Stimulated activated CD4-positive, alpha-beta T cell treated with anti-CD3 and anti-CD28 coated beads, Interleukin-15, amount 100 ng/mL, for 1 hour (primary cell): Measurements from ENCODE around the gene IER5.

Experiments
- DNase-seq, 2 donors: peaks; one replicate each; pipeline ENCODE4 v3.0.0-alpha.2; 2020; ENCODE audit warnings: low read depth in 1 of 2, low spot score in 1 of 2

Gene IER5

DNA sequence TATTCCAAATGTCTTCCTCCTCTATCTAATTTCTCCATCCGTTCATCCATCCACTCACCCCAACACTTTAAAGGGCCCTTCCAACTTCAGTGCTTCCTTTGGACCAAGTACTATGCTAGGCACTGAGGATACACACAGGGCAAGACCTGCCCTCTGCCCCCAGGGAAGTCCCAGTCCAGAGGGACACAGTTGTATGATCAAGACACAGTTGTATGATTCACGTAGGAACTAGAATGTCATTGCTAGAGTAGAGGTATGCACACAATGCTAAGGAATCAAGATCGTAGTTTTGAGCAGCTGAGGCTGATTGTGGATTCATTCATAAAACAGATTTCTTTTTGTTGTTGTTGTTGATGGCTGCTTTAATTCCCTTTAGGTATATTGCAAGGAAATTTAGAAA lies 11.6 kb upstream of the IER5 start:
- DNase-seq: no peak

DNA sequence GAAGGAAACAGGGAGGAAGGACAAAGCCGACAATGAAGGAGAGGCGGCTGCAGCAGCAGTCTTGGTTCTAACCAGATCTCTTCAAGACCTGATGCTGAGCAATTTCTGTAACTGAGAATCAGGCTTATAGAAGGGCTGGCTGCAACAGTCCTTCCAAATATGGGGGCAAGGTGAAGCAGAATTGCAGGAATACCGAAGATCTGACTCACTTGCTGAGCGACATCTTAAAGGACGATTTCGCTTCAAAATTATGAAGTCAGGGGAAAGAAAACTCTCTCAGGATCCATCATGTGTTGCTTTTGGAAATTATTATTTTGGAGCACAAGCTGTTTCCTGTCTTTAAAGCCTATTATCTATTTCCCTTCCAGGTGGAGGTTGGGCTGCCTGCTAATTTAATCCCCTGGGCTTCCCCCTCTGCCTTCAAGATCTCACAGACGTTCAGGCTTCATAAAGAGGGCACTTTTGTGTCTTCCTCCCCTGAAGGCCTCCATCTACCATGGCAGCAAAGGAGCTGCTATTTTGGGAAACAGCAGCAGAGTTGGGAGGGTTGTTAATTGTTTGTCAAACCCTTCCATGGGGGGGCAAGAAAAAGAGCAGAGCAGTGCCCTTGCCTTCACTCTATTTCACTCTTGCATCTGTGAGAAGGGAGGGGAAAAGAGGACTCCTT lies 10.8 kb upstream of the IER5 start:
- no peak for DNase-seq

DNA sequence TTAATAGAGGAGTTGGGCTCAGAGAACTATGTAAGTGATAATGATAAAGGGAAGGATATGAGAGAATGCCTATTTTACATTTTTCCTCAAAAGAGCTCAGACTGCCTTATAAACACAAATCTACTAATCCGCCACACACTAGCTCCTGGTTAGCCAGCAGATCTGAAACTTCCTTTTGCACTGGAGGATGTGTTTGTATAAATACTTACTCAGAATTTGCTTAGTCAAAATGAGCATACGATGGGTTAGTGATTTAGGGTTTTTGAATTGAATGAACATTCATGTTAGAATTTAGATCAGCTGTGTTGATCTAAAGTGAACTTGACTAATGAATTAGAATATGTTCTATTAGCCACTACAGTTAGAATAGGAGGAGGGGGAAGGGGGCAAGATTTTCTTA lies 9.1 kb upstream of the IER5 start:
- no peak for DNase-seq

DNA sequence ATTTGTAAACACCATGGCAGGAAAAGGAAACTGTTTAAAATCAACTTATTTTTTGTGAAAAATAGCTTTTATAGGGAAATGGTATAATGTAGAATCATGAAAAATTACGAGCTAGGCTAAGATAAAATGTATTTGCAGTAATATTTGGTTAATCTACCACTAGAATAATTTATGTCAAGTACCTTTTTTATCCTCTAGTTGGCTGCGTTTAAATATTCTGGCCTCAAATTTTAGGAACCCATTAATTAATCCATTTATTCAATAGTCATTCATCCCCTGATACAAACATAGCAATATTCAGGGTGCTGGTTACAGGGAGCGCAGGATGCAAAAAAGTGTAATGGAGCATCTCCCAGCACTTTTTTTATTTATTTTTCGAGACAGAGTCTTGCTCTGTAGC lies 8.6 kb upstream of the IER5 start:
- DNase-seq: no peak

DNA sequence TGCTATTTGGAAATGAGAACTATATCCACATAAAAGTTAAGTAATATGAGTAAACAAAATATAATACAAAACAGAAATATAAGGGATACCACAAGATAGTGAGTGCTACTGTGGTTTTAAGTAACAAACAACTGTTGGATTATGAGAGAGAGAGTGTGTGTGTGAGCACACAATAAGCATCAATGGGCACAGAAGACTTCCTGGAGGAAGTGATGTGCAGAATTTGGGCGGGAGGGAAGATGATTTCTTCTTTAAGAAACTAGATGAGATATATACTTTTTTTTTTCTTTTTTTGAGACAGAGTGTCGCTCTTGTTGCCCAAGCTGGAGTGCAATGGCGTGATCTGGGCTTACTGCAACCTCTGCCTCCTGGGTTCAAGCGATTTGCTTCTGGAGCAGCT lies 7.9 kb upstream of the IER5 start:
- no peak for DNase-seq

DNA sequence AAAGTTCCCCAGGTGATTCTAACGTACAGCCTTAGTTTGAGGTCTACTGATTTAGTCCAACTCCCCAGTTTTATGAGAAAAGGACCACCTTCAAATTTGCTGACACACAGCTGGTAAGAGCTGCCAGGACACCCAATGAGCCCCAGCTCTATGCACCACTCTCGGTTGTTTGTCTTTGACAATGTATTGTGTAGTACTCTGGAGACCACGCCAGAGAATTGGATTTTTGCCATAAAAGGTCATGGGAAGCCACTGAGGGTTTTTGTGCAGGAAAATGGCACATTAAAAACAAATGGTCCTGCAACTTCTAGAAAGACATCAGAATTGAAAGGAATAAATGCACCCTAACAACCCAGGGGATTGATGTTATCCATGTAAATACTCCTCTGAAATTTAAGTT lies 7.1 kb upstream of the IER5 start:
- DNase-seq: no peak

DNA sequence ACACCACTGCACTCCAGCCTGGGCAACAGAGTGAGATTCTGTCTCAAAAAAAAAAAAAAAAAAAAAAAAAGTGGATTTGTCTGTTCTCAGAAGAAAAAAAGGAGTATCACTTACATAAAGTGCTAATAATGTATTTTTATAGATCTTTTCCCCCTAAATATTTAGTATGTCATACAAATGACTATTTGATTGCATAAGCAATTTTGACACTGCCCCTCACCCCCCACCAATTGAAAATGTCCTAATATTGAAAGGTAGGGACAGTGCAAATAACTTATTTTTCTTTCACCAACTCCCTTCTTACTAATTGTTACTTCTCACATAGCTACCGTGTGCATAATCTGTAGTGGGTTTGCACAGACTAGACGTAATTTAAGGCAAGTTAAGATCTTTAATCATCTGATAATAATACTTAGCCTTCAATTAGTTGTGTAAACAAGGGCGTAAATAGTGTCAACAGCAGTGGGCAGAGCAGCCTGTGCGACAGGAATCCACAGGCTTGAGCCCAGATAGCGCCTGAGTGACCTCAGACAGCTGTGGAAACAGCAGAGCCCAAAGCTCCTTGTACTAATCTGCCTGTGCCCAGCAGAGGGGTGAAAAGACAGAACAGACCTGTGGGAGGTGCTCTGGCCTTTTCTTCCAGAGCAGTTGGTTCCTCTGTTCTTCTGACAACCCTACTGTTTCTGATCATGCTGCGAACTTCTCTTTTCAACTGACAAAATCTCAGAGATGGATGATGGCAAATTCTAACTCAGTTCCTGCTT lies 4.5 kb upstream of the IER5 start:
- DNase-seq: peak in 1 of 2 donors; percentile 19

DNA sequence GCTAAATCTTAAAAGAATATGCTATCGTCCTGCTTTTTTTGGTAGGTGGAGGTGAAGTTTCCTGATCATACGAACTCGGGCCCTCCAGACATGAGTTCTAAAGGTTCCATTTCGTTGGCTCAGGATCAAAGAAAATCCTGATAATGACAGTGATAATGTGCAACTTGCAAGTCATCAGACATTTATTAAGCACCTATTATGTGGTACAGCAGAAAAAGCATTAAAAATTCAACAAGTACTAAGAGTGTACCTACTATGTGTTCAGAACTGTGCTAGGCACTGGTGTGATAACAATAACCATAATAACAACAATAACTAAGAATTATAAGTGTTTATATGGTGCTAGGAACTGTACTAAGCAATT lies 3.9 kb upstream of the IER5 start:
- no peak for DNase-seq

DNA sequence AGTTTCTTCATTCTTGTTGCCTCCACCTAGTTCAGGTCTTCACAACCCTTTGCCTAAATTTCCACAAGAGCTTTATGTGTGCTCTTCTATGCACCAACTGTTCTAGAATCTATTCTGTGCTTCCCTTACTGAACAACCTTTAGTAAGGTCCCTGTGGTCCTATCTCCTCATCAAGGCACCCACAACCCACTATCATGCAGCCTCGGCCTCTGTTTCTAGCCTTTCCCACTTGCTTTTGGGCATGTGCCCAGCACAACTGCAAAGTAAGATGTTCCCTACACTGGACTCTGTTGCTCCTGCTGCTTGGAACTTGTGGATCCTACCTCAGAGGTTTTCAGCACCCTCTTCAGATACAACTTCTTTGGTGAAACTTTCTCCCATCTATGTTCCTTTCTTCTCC lies 2.4 kb upstream of the IER5 start:
- DNase-seq: no peak

DNA sequence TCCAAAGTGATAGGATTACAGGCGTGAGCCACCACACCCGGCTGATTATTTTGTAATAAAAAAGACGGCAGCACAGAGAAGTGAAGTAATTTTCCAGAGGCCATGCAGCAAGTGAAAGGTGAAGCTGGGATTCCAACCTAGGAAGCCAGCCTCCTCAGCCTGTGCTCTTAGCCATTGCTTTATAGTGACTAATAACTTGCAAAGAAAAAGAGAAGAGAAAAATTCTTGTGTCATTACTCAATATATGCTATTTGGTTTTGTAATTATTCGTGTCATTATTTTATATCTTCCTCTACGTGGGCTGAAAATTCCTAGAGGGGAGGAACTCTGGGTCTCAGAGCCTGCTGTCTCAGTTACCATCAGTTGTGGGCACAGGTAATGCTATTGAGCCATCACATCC lies 1.6 kb upstream of the IER5 start:
- DNase-seq: no peak

DNA sequence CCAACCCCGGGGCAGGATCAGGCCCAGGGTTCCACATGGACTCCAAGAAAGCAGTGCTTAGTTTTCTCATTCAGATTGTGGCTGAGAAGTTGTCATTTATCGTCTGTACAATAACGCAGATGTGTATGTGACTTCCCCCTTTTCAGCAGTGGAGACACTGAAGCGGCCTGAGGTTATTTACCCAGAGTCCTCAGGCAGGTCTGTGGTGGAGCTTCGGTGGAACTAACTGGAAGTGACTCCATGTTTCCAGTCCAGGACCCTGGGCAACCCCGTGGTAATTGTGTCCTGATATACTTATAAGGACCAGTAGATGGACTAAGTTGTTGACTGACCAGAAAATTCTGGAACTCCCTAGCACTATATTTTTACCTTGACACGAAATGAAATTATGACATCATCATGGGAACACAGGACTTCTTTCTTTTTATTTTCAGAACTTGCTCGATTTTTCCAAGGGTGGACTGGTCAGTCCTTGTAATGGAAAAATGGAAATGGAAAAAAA lies 1.0 kb upstream of the IER5 start:
- no peak for DNase-seq

DNA sequence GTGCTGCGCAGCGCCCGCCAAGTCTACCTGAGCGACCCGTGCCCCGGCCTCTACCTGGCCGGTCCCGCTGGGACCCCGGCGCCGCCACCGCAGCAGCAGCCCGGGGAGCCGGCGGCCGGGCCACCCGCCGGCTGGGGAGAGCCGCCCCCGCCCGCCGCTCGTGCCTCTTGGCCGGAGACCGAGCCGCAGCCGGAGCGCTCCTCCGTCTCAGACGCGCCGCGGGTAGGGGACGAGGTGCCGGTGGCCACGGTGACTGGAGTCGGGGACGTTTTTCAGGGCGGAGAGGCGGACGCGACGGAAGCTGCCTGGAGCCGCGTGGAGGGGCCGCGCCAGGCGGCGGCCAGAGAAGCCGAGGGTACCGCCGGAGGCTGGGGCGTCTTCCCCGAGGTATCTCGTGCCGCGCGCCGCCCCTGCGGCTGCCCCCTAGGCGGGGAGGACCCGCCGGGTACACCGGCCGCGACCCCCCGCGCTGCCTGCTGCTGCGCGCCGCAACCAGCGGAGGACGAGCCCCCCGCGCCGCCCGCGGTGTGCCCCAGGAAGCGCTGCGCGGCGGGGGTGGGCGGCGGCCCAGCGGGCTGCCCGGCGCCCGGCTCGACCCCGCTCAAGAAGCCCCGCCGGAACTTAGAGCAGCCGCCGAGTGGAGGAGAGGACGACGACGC lies 646 bp downstream of the IER5 start:
- DNase-seq: peak; percentile 24 to 25

DNA sequence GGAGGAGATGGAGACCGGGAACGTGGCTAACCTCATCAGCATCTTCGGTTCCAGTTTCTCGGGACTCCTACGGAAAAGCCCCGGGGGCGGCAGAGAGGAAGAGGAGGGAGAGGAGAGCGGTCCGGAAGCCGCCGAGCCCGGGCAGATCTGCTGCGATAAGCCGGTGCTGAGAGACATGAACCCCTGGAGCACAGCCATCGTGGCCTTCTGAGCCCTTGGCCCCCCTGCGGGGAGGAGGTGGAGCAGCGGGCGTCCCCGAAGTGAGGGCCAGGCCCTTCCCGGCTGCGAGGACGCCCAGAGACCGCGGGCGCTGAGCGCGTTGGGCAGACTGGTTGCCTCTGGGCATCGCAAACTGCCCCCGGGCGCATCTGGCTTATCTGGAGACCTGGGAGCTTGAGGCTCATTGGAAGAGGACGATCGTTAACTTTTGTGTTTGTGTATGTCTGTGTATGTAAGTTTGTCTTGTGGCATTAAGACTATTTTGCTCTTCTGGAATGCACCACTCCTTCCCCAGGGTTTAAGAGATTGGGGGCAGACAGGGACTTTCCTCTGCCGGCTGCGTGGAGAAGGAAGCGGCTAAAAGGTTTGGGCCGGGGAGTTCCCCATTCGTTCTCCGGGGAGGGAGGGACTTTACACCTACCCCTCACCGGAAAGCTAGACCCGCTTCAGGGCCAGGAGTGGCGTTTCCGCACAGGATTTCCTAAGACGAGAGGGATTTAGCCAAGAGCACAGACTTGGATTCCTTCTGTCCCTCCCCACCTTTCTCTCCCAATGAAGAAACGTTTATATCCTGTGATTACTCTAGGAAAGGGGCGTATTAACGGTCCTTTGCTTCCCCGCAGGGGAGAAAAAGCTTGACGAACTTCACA lies 1.4 kb downstream of the IER5 start:
- DNase-seq: peak; percentile 55 to 57

DNA sequence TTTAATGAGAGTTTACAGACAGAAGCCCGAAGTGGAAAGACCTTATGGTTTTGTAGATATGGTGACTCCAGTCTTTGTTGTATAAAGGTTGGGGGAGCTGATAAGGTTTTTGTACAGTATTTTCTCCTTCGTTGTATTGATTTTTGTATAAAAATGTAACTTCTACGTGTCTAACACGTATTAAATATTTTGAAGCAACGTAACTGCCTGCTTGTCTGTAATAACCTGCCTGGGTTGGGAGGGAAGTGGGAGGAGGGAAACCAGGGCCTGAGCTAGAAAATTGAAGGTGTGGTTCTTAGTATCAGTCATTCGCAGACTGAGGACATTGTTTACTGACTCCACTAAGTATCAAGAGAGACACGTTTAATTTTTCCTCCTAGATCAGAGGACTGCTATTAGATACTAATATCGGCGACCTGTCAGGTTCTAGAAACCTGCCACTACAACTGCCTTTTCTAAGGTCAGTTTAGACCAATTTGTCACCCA lies 2.2 kb downstream of the IER5 start:
- no peak for DNase-seq

DNA sequence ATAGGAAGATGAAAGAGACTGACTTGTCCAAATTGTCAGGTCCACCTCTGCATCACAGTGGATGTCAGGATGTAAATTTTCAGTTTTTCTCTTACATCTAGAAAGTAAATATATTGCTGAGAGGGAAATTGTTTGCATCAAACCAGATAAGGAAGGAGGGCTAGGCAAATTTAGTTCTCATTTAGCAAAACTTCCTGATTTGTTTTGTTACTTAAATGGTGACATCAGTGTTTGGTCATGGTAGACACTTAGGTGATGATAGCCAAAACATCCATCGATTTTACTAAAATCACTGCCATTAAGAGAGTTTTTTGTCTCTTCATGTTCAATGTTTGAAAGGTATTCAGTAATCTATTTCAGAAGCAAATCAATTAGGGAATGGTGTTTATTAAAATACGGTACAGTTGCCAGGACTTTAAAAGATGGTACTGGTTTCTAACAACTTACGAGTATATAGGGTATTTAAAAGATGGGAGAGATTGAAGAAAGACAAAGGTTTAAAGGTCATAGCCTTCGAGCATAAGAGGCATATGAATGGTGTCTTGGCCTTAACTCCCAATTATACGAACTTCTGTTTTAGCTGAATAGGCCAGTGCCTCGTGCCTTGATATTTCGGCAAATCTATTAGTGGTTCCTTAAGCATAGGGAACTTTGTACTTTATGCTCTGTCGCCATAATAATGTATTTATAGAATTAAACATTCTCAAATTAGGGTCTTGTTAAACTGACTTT lies 3.0 kb downstream of the IER5 start:
- DNase-seq: no peak

DNA sequence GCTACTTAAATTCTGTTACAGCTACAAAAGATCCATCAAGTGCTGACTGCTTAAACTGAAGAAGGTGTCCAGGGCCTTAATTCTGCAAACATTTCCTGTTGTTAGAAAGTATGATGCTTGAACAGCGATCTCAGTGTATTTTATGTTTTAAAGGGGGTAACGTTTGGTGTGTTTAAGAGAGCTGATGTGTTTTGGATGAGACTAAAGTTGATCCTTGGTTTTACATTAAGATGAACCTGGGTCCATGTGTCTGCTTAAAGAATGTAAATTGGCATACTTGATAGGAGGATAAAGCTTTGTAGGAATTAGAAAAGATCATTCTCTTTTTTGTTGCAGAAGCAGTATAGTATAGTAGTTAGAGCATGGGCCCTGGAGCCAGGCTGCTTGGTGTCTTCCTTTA lies 3.6 kb downstream of the IER5 start:
- no peak for DNase-seq

DNA sequence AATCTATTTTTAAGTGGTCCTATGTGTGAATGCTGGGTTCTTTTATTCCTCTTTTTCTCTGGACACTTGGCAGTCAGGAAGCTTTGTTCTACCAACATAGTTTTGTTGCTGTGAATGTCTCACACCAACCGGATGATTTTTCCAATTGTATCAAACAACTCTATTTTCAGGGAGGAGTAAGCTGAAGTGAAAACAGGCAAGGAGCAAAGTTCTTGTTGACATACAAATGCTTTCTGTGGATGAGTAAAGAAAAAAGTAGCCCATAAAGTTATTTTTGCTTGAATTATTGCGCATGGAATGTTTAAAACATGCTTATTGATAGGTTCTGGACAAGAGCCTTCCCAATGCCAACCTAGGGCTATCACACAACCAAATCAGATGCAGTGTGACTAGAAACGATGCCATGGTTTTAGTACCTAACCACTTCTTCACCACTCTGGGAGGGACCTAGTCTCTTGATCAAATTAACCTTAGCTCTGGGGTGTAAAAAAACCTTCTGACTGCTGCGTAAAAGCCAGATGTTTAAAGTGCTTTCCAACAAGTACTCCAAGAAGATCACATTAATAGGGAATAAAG lies 4.5 kb downstream of the IER5 start:
- no peak for DNase-seq

DNA sequence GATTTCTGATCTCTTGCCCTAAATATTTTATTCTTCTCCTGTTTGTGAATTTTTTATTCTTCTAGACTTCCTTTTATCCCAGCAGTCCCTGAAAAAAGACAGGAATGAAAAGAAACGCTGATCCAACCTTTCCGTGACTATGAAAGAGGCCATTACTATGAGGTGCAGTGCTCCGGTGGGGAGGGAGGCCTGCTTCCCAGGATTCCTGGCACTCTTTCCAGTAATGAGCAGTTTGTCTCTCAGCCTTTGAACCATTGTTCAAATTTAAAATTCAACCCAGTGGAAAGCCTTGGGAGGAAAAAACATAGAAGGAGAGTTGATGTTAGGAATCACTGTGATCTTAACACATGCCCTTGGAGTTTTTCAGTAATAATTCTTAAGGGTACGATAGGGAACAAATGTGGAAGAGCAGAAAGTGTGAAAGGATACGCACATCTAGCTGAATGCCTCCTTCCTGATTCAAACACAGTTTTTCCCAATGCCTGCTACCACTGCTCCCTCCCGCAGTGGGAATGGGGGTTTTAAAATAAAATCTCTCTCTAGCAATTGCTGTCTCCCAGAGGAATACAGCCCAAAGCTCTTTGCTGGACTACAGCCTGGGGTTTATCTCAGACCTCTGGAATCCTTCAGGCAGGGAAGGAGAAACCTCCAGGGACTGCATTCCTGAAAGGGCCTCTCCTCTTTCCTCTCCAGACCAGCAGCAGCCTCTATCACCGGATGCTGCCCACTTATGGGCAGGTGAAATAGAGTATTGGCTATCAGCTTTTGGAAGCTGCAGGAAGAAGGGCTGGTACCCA lies 6.1 kb downstream of the IER5 start:
- DNase-seq: no peak

DNA sequence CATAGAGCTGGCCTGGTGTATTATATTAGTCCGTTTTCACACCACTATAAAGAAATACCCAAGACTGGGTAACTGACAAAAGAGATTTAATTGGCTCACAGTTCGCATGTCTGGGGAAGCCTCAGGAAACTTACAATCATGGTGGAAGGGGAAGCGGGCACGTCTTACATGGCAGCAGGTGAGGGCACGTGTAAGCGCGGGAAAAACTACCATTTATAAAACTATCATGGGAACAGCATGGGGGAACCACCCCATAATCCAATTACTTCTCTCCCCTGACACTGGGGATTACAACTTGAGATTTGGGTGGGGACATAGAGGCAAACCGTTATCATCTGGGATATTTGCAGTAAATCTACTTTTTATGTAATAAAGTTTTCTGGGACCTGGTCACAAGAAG lies 6.8 kb downstream of the IER5 start:
- no peak for DNase-seq
